ENCODE measurements around the gene INPP5D. TPM values are rescaled to one million over a fixed set of nuclear protein-coding genes. Genes with fewer than 3 reads are reported as not detected.

Gene INPP5D
- total and polyA plus RNA-seq, 2 of the 8 experiments (the other 6 are each of a cell fraction or from before 2014, with no cell fraction given) = 4.5 to 7.1 TPM

GRCh38 chr2:233105930-233106329, 45.8 kb downstream of the INPP5D start:
- no peak overlapping the region for H2BK15ac ChIP-seq (ENCODE audit: low read length)
- no peak overlapping the region for H3K4me2 ChIP-seq (ENCODE audit: insufficient read depth in 1 of 2, low read depth in 2 of 2, low read length in 2 of 2)
- WGBS, 2 experiments (ENCODE audit: extremely low coverage in 1 of 2, insufficient coverage in 1 of 2, insufficient read length in 1 of 2, insufficient replicate concordance in 2 of 2, low coverage in 1 of 2, low lambda C conversion rate in 2 of 2, missing lambda C conversion rate in 1 of 2) = 86% methylated on average over 4 of the region's 4 CpGs; no CpG with 5 or more reads in 1 of the 2 experiments
- H3K23ac ChIP-seq (ENCODE audit: insufficient read length) = no peak overlapping the region
- CTCF ChIA-PET (ENCODE audit: partially characterized antibody) = interaction anchor here (1.0 to 6.4 kb wide), 3 partner anchors 8 to 34 kb away, joined by 3 to 33 read pairs (median 21); no protein-coding TSS in a partner anchor
- TF ChIP-seq TCF12 (IDR thresholded peaks at IDR 0.05; ENCODE audit: low read depth, low read length) (no peak), CBX8 (IDR thresholded peaks at IDR 0.05; ENCODE audit: borderline replicate concordance, low read depth, low read length) (no peak), USF2 (IDR thresholded peaks at IDR 0.05; ENCODE audit: low read length) (no peak), SIN3A (conservative IDR thresholded peaks at IDR 0.05 in 1 of 2, IDR thresholded peaks at IDR 0.05 in 1 of 2; ENCODE audit: low read depth in 1 of 2, low read length in 2 of 2) (no peak), POLR2A (IDR thresholded peaks at IDR 0.05; ENCODE audit: control extremely low read depth in 1 of 2, low read depth in 2 of 2, low read length in 2 of 2) (no peak), EZH2 (IDR thresholded peaks at IDR 0.05; ENCODE audit: low read depth, low read length, severe bottlenecking) (no peak), RNF2 (IDR thresholded peaks at IDR 0.05; ENCODE audit: borderline replicate concordance, low read depth, low read length, missing control alignments, poor library complexity, severe bottlenecking) (no peak)
- H2AK5ac ChIP-seq (ENCODE audit: low read depth, low read length) = no peak overlapping the region
- no peak overlapping the region for H3K4ac ChIP-seq (replicated peaks; ENCODE audit: insufficient read length, low read depth, low read length)
- H2BK5ac ChIP-seq (ENCODE audit: low read depth, low read length) = no peak overlapping the region
- no peak overlapping the region for H4K91ac ChIP-seq (replicated peaks; ENCODE audit: insufficient read length, low read length)
- H4K5ac ChIP-seq (ENCODE audit: insufficient read length, low read depth, low read length) = no peak overlapping the region
- no peak overlapping the region for H3K27ac ChIP-seq (ENCODE audit: low read depth, low read length)
- no peak for FAIRE-seq
- H2BK12ac ChIP-seq (ENCODE audit: low read depth, low read length) = no peak overlapping the region
- H3K14ac ChIP-seq (ENCODE audit: insufficient read length) = no peak overlapping the region
- DNase-seq (ENCODE audit: low read depth in 1 of 2, low spot score in 2 of 2) = no peak
- H3K9ac ChIP-seq (replicated peaks in 1 of 4; ENCODE audit: extremely low read depth in 1 of 4, low read depth in 3 of 4, low read length in 3 of 4) = no peak overlapping the region
- no peaks in the 10 kb centered on the region for H3K79me1 ChIP-seq (ENCODE audit: low read depth, low read length)
- H3K79me2 ChIP-seq (ENCODE audit: control insufficient read depth in 1 of 2, insufficient read depth in 2 of 2, low read length in 2 of 2) = no peaks in the 10 kb centered on the region
- no peaks in the 10 kb centered on the region for H3K23me2 ChIP-seq (ENCODE audit: low read depth, low read length)
- H4K20me1 ChIP-seq (replicated peaks in 1 of 2; ENCODE audit: control insufficient read depth in 1 of 2, insufficient read depth in 2 of 2, low read length in 2 of 2) = no peaks in the 10 kb centered on the region
- no peaks in the 10 kb centered on the region for H3K36me3 ChIP-seq (ENCODE audit: control insufficient read depth in 2 of 4, insufficient read depth in 4 of 4, low read length in 3 of 4)
- POLR2A ChIA-PET (ENCODE audit: partially characterized antibody) = no interaction called here
- no peak overlapping the region for H2BK120ac ChIP-seq (replicated peaks; ENCODE audit: low read depth, low read length)
- H4K8ac ChIP-seq (ENCODE audit: extremely low read depth, insufficient read depth, low read length) = no peak overlapping the region
- no peak overlapping the region for H2AFZ ChIP-seq (ENCODE audit: low read length)
- no peaks in the 10 kb centered on the region for H3K9me3 ChIP-seq (ENCODE audit: insufficient read depth in 2 of 2, low read depth in 1 of 2, low read length in 1 of 2)
- H3K56ac ChIP-seq (replicated peaks; ENCODE audit: insufficient read length, low read depth, low read length) = no peak overlapping the region
- no peak overlapping the region for H2BK20ac ChIP-seq (ENCODE audit: low read length)
- no peak overlapping the region for H3K4me3 ChIP-seq (ENCODE audit: extremely low read depth in 1 of 4, insufficient read depth in 2 of 4, low read depth in 3 of 4, low read length in 4 of 4)
- H3K18ac ChIP-seq (ENCODE audit: extremely low read depth, low read length) = no peak overlapping the region
- H3K27me3 ChIP-seq (replicated peaks in 1 of 4; ENCODE audit: control insufficient read depth in 3 of 4, extremely low read depth in 1 of 4, insufficient read depth in 3 of 4, low read length in 3 of 4) = no peaks in the 10 kb centered on the region; a peak in 1 of 7 replicates
- H3K4me1 ChIP-seq (replicated peaks in 1 of 4; ENCODE audit: control insufficient read depth in 3 of 4, insufficient read depth in 4 of 4, low read length in 3 of 4) = no peaks in the 10 kb centered on the region

Measured in H1 (cell line).